ENCODE measurements around the gene HRK. TPM values are rescaled to one million over a fixed set of nuclear protein-coding genes. Genes with fewer than 3 reads are reported as not detected.

HRK gene
- total RNA-seq, 1 experiment from 2014 or later: 3.5 TPM

DNA sequence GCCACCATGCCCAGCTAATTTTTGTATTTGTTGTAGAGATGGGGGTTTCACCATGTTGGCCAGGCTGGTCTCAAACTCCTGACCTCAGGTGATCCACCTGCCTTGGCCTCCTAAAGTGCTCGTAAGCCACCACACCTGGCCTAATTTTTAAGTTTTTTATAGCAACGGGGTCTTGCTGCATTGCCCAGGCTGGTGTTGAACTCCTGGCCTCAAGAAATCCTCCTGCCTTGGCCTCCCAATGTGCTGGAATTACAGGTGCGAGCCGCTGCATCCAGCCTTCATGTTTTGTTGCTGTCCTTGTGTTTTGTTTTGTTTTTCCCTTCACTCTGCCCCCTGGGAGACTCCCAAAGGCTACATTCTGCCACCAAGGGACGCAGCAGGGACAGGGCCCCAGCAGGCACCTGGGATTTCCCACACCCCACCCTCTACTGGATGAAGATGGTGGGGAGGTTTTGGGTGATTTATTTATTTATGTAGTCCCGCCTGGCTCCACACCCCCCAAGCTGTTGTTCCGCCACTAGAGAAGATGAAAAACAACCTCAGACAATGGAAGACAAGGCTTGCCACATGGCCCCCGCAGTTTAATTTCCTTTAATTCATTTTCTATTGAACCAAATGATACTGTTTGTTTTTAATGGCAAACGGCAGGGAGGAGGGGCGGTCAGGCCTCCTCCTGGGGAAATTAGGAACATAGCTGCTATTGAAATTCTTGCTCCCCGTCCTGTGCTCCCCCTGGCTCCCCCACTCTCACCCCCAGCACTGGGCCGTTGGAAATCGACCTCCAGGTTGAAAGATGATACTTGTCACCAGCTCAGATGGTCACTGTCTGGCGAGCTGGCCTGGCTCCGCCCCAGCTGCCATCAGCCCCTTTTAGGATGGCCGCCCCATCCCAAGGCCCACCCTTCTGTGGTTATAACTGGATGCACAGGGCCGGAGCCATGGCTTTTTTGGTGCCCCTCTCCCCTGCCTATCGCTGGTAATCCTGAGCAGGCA is 72.8 kb downstream of the HRK start:
- H3K4me1 Mint-ChIP-seq: no peaks in the 10 kb centered on the region
- POLR2A ChIA-PET: no interaction called here
- TF ChIP-seq IRF2 (CRISPR knock-in tag; IDR thresholded peaks at IDR 0.05; ENCODE audit: borderline replicate concordance, low read depth) (no peak), ZNF121 (CRISPR knock-in tag; IDR thresholded peaks at IDR 0.05) (peak; percentile 74)
- no peak overlapping the region for H3K4me3 Mint-ChIP-seq
- ATAC-seq (no peak), DNase-seq (ENCODE audit: low spot score) (no peak)
- H3K9me3 Mint-ChIP-seq: no peaks in the 10 kb centered on the region
- H3K27ac Mint-ChIP-seq: no peak overlapping the region
- H3K27me3 Mint-ChIP-seq (ENCODE audit: low read depth): no peaks in the 10 kb centered on the region
- CTCF ChIA-PET: no interaction called here
- 0 out of 2 replicates have a peak, but pooled peaks cover 2% of the 10 kb centered on the region for H3K36me3 Mint-ChIP-seq

DNA sequence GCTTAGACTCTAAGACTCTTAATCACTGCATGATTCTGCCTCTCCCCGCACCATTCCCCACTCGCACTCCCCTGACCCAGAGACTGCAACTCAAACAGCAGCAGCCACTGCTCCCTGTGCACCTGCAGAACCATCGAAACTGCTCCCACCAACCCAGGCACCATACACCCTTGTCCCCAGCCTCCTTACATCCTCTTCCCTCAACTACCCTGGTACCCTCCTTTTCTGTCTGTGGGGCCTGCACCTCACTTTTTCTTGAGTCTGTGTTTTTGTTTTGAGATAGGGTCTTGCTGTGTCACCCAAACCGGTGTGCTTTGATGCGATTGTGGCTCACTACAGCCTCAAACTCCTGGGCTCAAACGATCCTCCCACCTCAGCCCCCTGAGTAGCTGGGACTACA is 73.7 kb downstream of the HRK start:
- Mint-ChIP-seq H3K4me3 (no peak overlapping the region), H3K27ac (no peak overlapping the region), H3K36me3 (0 out of 2 replicates have a peak, but pooled peaks cover 3% of the 10 kb centered on the region), H3K9me3 (no peaks in the 10 kb centered on the region), H3K27me3 (ENCODE audit: low read depth) (no peaks in the 10 kb centered on the region), H3K4me1 (no peaks in the 10 kb centered on the region)
- DNase-seq (ENCODE audit: low spot score) (no peak), ATAC-seq (no peak)
- ChIA-PET CTCF (no interaction called here), POLR2A (no interaction called here)
- TF ChIP-seq ZBTB21 (CRISPR knock-in tag; IDR thresholded peaks at IDR 0.05; ENCODE audit: borderline replicate concordance) (no peak), AFF4 (CRISPR knock-in tag; IDR thresholded peaks at IDR 0.05; ENCODE audit: borderline replicate concordance) (no peak), MXD4 (CRISPR knock-in tag; IDR thresholded peaks at IDR 0.05; ENCODE audit: borderline replicate concordance) (no peak), ZNF138 (CRISPR knock-in tag; conservative IDR thresholded peaks at IDR 0.05) (no peak), HMGA2 (CRISPR knock-in tag; IDR thresholded peaks at IDR 0.05) (no peak), GTF2I (CRISPR knock-in tag; conservative IDR thresholded peaks at IDR 0.05) (no peak), ZSCAN18 (CRISPR knock-in tag; IDR thresholded peaks at IDR 0.05) (no peak), NFATC4 (CRISPR knock-in tag; IDR thresholded peaks at IDR 0.05) (no peak), SMAD4 (CRISPR knock-in tag; IDR thresholded peaks at IDR 0.05) (no peak)
- TF ChIP-seq, protein P1, sequence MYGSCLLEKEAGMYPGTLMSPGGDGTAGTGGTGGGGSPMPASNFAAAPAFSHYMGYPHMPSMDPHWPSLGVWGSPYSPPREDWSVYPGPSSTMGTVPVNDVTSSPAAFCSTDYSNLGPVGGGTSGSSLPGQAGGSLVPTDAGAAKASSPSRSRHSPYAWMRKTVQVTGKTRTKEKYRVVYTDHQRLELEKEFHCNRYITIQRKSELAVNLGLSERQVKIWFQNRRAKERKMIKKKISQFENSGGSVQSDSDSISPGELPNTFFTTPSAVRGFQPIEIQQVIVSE (CRISPR knock-in tag; IDR thresholded peaks at IDR 0.05; ENCODE audit: borderline replicate concordance): no peak
- TF ChIP-seq, protein P2, sequence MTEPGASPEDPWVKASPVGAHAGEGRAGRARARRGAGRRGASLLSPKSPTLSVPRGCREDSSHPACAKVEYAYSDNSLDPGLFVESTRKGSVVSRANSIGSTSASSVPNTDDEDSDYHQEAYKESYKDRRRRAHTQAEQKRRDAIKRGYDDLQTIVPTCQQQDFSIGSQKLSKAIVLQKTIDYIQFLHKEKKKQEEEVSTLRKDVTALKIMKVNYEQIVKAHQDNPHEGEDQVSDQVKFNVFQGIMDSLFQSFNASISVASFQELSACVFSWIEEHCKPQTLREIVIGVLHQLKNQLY (CRISPR knock-in tag; IDR thresholded peaks at IDR 0.05): no peak
- TF ChIP-seq, protein P3, sequence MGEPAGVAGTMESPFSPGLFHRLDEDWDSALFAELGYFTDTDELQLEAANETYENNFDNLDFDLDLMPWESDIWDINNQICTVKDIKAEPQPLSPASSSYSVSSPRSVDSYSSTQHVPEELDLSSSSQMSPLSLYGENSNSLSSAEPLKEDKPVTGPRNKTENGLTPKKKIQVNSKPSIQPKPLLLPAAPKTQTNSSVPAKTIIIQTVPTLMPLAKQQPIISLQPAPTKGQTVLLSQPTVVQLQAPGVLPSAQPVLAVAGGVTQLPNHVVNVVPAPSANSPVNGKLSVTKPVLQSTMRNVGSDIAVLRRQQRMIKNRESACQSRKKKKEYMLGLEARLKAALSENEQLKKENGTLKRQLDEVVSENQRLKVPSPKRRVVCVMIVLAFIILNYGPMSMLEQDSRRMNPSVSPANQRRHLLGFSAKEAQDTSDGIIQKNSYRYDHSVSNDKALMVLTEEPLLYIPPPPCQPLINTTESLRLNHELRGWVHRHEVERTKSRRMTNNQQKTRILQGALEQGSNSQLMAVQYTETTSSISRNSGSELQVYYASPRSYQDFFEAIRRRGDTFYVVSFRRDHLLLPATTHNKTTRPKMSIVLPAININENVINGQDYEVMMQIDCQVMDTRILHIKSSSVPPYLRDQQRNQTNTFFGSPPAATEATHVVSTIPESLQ (CRISPR knock-in tag; IDR thresholded peaks at IDR 0.05): no peak
- TF ChIP-seq, protein P4, sequence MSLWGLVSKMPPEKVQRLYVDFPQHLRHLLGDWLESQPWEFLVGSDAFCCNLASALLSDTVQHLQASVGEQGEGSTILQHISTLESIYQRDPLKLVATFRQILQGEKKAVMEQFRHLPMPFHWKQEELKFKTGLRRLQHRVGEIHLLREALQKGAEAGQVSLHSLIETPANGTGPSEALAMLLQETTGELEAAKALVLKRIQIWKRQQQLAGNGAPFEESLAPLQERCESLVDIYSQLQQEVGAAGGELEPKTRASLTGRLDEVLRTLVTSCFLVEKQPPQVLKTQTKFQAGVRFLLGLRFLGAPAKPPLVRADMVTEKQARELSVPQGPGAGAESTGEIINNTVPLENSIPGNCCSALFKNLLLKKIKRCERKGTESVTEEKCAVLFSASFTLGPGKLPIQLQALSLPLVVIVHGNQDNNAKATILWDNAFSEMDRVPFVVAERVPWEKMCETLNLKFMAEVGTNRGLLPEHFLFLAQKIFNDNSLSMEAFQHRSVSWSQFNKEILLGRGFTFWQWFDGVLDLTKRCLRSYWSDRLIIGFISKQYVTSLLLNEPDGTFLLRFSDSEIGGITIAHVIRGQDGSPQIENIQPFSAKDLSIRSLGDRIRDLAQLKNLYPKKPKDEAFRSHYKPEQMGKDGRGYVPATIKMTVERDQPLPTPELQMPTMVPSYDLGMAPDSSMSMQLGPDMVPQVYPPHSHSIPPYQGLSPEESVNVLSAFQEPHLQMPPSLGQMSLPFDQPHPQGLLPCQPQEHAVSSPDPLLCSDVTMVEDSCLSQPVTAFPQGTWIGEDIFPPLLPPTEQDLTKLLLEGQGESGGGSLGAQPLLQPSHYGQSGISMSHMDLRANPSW (CRISPR knock-in tag; conservative IDR thresholded peaks at IDR 0.05; ENCODE audit: low read depth): no peak
